WTC11 (cell line): Measurements from ENCODE around the gene PHRF1. TPM values are rescaled to one million over a fixed set of nuclear protein-coding genes. Genes with fewer than 3 reads are reported as not detected.

ENCODE experiments used
- ATAC-seq: fragments of 200-7000 bp; cut with Tn5 transposase; 2 replicates; pipeline ENCODE4 v1.10.0; 2021; ENCODE audit warnings: mild to moderate bottlenecking, moderate library complexity
- CTCF ChIA-PET: fragments of 300-600 bp; sonication (Branson Sonifier 250); formaldehyde crosslinking; loops from one replicate; lab custom pipeline; 2021; ENCODE audit warnings: antibody characterized with exemption; lab: Charles Lee
- POLR2A ChIA-PET: fragments of 350-600 bp; sonication (Branson Sonifier 250); formaldehyde crosslinking; loops from one replicate; lab custom pipeline; 2021; ENCODE audit warnings: antibody characterized with exemption; lab: Charles Lee
- DNase-seq: peaks from one replicate; pipeline ENCODE4 v3.0.0; 2021; ENCODE audit warnings: low spot score
- H3K27ac Mint-ChIP-seq: 2 replicates; pipeline ENCODE4 v1.8.0; 2021; ENCODE audit warnings: mixed read lengths
- H3K27me3 Mint-ChIP-seq: 2 replicates; pipeline ENCODE4 v1.8.0; 2021; ENCODE audit warnings: low read depth, mild to moderate bottlenecking, moderate library complexity, mixed read lengths
- H3K36me3 Mint-ChIP-seq: 2 replicates; pipeline ENCODE4 v1.8.0; 2021; ENCODE audit warnings: mixed read lengths
- H3K4me1 Mint-ChIP-seq: 2 replicates; pipeline ENCODE4 v1.8.0; 2022; ENCODE audit warnings: mixed read lengths
- H3K4me3 Mint-ChIP-seq: 2 replicates; pipeline ENCODE4 v1.8.0; 2021; ENCODE audit warnings: mild to moderate bottlenecking, moderate library complexity, mixed read lengths
- H3K9me3 Mint-ChIP-seq: 2 replicates; pipeline ENCODE4 v1.8.0; 2021; ENCODE audit warnings: mixed read lengths
- ATF2 ChIP-seq: sonication (generic); formaldehyde crosslinking; IDR thresholded peaks from 2 replicates; pipeline ENCODE4 v1.8.1; 2022; ENCODE audit warnings: low read depth, missing genetic modification reagents, borderline replicate concordance
- CREM ChIP-seq: sonication (generic); formaldehyde crosslinking; IDR thresholded peaks from 2 replicates; pipeline ENCODE4 v1.8.1; 2022; ENCODE audit warnings: mild to moderate bottlenecking, missing genetic modification reagents, moderate library complexity
- CTCF ChIP-seq: fragments of 200-600 bp; IDR thresholded peaks from 2 replicates; pipeline ENCODE4 v1.8.0; 2022; ENCODE audit warnings: antibody characterized with exemption
- E2F4 ChIP-seq: sonication (generic); formaldehyde crosslinking; IDR thresholded peaks from 2 replicates; pipeline ENCODE4 v1.8.1; 2022; ENCODE audit warnings: low read depth, mild to moderate bottlenecking, moderate library complexity, missing genetic modification reagents, borderline replicate concordance
- ELF4 ChIP-seq: sonication (generic); formaldehyde crosslinking; IDR thresholded peaks from 2 replicates; pipeline ENCODE4 v1.8.1; 2022; ENCODE audit warnings: low read depth, mild to moderate bottlenecking, moderate library complexity, missing genetic modification reagents
- ETV6 ChIP-seq: sonication (generic); formaldehyde crosslinking; IDR thresholded peaks from 2 replicates; pipeline ENCODE4 v1.8.1; 2022; ENCODE audit warnings: mild to moderate bottlenecking, missing genetic modification reagents
- HMGA2 ChIP-seq: fragments of 250-450 bp; sonication (Bioruptor Pico); IDR thresholded peaks from 2 replicates; pipeline ENCODE4 v1.4.0; 2021; ENCODE audit warnings: mild to moderate bottlenecking, moderate library complexity
- NR2C2 ChIP-seq: sonication (generic); formaldehyde crosslinking; IDR thresholded peaks from 2 replicates; pipeline ENCODE4 v1.8.0; 2022; ENCODE audit warnings: mild to moderate bottlenecking, missing genetic modification reagents
- NR3C1 ChIP-seq: sonication (generic); formaldehyde crosslinking; conservative IDR thresholded peaks from 2 replicates; pipeline ENCODE4 v1.8.1; 2023; ENCODE audit warnings: low read depth, mild to moderate bottlenecking, missing genetic modification reagents
- OVOL2 ChIP-seq: fragments of 250-450 bp; sonication (Bioruptor Pico); IDR thresholded peaks from 2 replicates; pipeline ENCODE4 v1.9.0; 2021; ENCODE audit warnings: mild to moderate bottlenecking, borderline replicate concordance
- PRDM15 ChIP-seq: sonication (generic); formaldehyde crosslinking; IDR thresholded peaks from 2 replicates; pipeline ENCODE4 v1.8.0; 2022; ENCODE audit warnings: missing genetic modification reagents
- SMAD3 ChIP-seq: sonication (generic); formaldehyde crosslinking; IDR thresholded peaks from 2 replicates; pipeline ENCODE4 v1.8.0; 2022; ENCODE audit warnings: missing genetic modification reagents, mild to moderate bottlenecking, borderline replicate concordance
- SOX15 ChIP-seq: fragments of 250-450 bp; sonication (Bioruptor Pico); IDR thresholded peaks from 2 replicates; pipeline ENCODE4 v1.9.0; 2021; ENCODE audit warnings: mild to moderate bottlenecking
- ZNF121 ChIP-seq: sonication (generic); formaldehyde crosslinking; IDR thresholded peaks from 2 replicates; pipeline ENCODE4 v1.8.0; 2023; ENCODE audit warnings: missing genetic modification reagents
- ZNF138 ChIP-seq: sonication (generic); formaldehyde crosslinking; conservative IDR thresholded peaks from 2 replicates; pipeline ENCODE4 v1.8.1; 2022; ENCODE audit warnings: mild to moderate bottlenecking, moderate library complexity, missing genetic modification reagents
- ZNF423 ChIP-seq: fragments of 250-450 bp; sonication (Bioruptor Pico); IDR thresholded peaks from 2 replicates; pipeline ENCODE4 v2.1.2; 2022; ENCODE audit warnings: mild to moderate bottlenecking, moderate library complexity
- ZNF671 ChIP-seq: fragments of 250-450 bp; sonication (Bioruptor Pico); IDR thresholded peaks from 2 replicates; pipeline ENCODE4 v1.8.0; 2021; ENCODE audit warnings: mild to moderate bottlenecking
- total RNA-seq: library from RNA; stranded (reverse); gene quantifications from 3 replicates; pipeline ENCODE4 v1.2.3, GENCODE V29; 2021
- TF ChIP-seq, protein P1 (sequence below): fragments of 250-450 bp; sonication (Bioruptor Pico); IDR thresholded peaks from 2 replicates; pipeline ENCODE4 v1.8.0; 2021; ENCODE audit warnings: mild to moderate bottlenecking
- TF ChIP-seq, protein P2 (sequence below): sonication (generic); formaldehyde crosslinking; IDR thresholded peaks from 2 replicates; pipeline ENCODE4 v1.8.1; 2022; ENCODE audit warnings: mild to moderate bottlenecking, missing genetic modification reagents, moderate library complexity, borderline replicate concordance
- TF ChIP-seq, protein P3 (sequence below): fragments of 250-450 bp; sonication (Bioruptor Pico); IDR thresholded peaks from 2 replicates; pipeline ENCODE4 v1.9.0; 2021; ENCODE audit warnings: moderate library complexity, mild to moderate bottlenecking, inconsistent platforms, borderline replicate concordance

PHRF1 gene
- total RNA-seq, 1 experiment from 2014 or later = 46.9 TPM

DNA sequence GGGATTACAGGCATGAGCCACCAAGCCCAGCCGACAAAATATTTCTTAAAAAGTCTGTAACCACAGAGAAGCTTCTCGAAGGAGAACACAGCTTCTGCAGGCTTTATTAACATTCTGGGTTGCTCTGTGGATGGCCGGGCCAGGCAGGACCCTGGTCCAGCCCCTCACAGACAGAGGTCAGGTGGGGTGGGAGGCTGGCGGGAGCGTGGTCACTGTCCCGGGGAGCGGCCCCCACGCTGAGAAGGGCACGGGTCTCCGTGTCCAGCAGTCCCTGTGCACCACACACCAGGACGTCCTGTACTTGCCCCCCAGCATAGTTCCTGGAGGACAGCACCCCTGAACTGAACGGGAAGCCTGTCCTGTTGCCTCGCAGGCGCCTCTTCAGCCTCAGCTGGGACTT lies 80.2 kb downstream of the PHRF1 start:
- Mint-ChIP-seq H3K27ac (no peak overlapping the region), H3K27me3 (no peaks in the 10 kb centered on the region), H3K4me3 (no peak overlapping the region), H3K9me3 (no peaks in the 10 kb centered on the region), H3K36me3 (peaks cover 28% of the 10 kb centered on the region), H3K4me1 (no peaks in the 10 kb centered on the region)
- ChIA-PET POLR2A (interaction anchor here (0.6 to 1.2 kb wide), 3 partner anchors 15 to 191 kb away, joined by 3 to 4 read pairs (median 4); no protein-coding TSS in a partner anchor), CTCF (no interaction called here)
- no peak for DNase-seq
- TF ChIP-seq ATF2 (no peak), NR3C1 (CRISPR knock-in tag) (no peak), ZNF671 (no peak), E2F4 (CRISPR knock-in tag) (no peak), HMGA2 (no peak), NR2C2 (CRISPR knock-in tag) (no peak), ZNF121 (CRISPR knock-in tag) (no peak), OVOL2 (no peak), PRDM15 (CRISPR knock-in tag) (no peak), ELF4 (CRISPR knock-in tag) (no peak), SMAD3 (CRISPR knock-in tag) (no peak), CTCF (no peak)
- TF ChIP-seq, protein P1, sequence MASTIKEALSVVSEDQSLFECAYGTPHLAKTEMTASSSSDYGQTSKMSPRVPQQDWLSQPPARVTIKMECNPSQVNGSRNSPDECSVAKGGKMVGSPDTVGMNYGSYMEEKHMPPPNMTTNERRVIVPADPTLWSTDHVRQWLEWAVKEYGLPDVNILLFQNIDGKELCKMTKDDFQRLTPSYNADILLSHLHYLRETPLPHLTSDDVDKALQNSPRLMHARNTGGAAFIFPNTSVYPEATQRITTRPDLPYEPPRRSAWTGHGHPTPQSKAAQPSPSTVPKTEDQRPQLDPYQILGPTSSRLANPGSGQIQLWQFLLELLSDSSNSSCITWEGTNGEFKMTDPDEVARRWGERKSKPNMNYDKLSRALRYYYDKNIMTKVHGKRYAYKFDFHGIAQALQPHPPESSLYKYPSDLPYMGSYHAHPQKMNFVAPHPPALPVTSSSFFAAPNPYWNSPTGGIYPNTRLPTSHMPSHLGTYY (CRISPR knock-in tag) = no peak
- TF ChIP-seq, protein P2, sequence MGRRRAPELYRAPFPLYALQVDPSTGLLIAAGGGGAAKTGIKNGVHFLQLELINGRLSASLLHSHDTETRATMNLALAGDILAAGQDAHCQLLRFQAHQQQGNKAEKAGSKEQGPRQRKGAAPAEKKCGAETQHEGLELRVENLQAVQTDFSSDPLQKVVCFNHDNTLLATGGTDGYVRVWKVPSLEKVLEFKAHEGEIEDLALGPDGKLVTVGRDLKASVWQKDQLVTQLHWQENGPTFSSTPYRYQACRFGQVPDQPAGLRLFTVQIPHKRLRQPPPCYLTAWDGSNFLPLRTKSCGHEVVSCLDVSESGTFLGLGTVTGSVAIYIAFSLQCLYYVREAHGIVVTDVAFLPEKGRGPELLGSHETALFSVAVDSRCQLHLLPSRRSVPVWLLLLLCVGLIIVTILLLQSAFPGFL (CRISPR knock-in tag) = no peak
- ATAC-seq = no peak

GRCh38 chr11:656866-657265 lies 80.6 kb downstream of the PHRF1 start:
- Mint-ChIP-seq H3K4me1 (no peaks in the 10 kb centered on the region), H3K27me3 (no peaks in the 10 kb centered on the region), H3K36me3 (peaks cover 23% of the 10 kb centered on the region), H3K27ac (no peak overlapping the region), H3K9me3 (no peaks in the 10 kb centered on the region), H3K4me3 (no peak overlapping the region)
- DNase-seq (no peak), ATAC-seq (no peak)
- CTCF ChIA-PET = no interaction called here
- POLR2A ChIA-PET = interaction anchor here (1.2 kb wide), 1 partner anchor 15 kb away, joined by 4 read pairs; no protein-coding TSS in a partner anchor
- no peak for TF ChIP-seq NR2C2 (CRISPR knock-in tag)
- no peak for TF ChIP-seq ZNF423
- TF ChIP-seq, protein P3, sequence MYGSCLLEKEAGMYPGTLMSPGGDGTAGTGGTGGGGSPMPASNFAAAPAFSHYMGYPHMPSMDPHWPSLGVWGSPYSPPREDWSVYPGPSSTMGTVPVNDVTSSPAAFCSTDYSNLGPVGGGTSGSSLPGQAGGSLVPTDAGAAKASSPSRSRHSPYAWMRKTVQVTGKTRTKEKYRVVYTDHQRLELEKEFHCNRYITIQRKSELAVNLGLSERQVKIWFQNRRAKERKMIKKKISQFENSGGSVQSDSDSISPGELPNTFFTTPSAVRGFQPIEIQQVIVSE (CRISPR knock-in tag) = no peak
- TF ChIP-seq SOX15 (CRISPR knock-in tag) = no peak
- no peak for TF ChIP-seq CREM (CRISPR knock-in tag)
- no peak for TF ChIP-seq HMGA2
- TF ChIP-seq, protein P2 (CRISPR knock-in tag) = no peak
- TF ChIP-seq ETV6 (CRISPR knock-in tag) = no peak
- TF ChIP-seq ZNF138 (CRISPR knock-in tag) = no peak
